Mucosa of gallbladder (tissue), 1 donor: ENCODE results near the gene PIP5K1B. TPM values are rescaled to one million over a fixed set of nuclear protein-coding genes. Genes with fewer than 3 reads are reported as not detected.

ENCODE experiments used
- total RNA-seq: library from RNA; stranded (reverse); gene quantifications from one replicate; pipeline ENCODE4 v1.2.1, GENCODE V29; 2021
- donor health status: DM: no; HTN: no; CAD: no.

The PIP5K1B gene
- total RNA-seq, 1 donor from 2014 or later = 14.0 TPM

Other genes starting within 250 kb of the PIP5K1B start
- gene TMEM252, start 164.4 kb upstream of the PIP5K1B start, total RNA-seq = not detected